HepG2 (cell line): ENCODE measurements around the gene CTAGE9. TPM values are rescaled to one million over a fixed set of nuclear protein-coding genes. Genes with fewer than 3 reads are reported as not detected.

Source experiments
- CREBL2 ChIP-seq: sonication (generic); formaldehyde crosslinking; IDR thresholded peaks from 2 replicates; pipeline ENCODE4 v1.8.1; 2023; ENCODE audit warnings: missing genetic modification reagents, mild to moderate bottlenecking, borderline replicate concordance
- EP300 ChIP-seq, 3 experiments: sonication (generic) in 1 of 3; formaldehyde crosslinking in 1 of 3; IDR thresholded peaks; 2 replicates each; pipeline versions ENCODE4 v1.5.1 to v1.6.1; 2011 to 2020; ENCODE audit warnings: low read depth in 2 of 3, low read length in 2 of 3, borderline replicate concordance in 1 of 3, improper control_type of control experiment in 1 of 3, mild to moderate bottlenecking in 1 of 3, missing genetic modification reagents in 1 of 3, moderate library complexity in 1 of 3
- HNF4G ChIP-seq, 2 experiments: sonication (generic) in 1 of 2; formaldehyde crosslinking in 1 of 2; IDR thresholded peaks; 2 replicates each; pipeline versions ENCODE4 v1.4.0 to v1.6.1; 2011 to 2020; ENCODE audit warnings: borderline replicate concordance in 2 of 2, low read depth in 2 of 2, mild to moderate bottlenecking in 2 of 2, low read length in 1 of 2, missing genetic modification reagents in 1 of 2, moderate library complexity in 1 of 2
- ISL2 ChIP-seq: sonication (generic); formaldehyde crosslinking; IDR thresholded peaks from 2 replicates; pipeline ENCODE4 v1.5.0; 2020; ENCODE audit warnings: missing genetic modification reagents
- KDM2A ChIP-seq: sonication (generic); formaldehyde crosslinking; IDR thresholded peaks from 2 replicates; pipeline ENCODE4 v1.4.0; 2020; ENCODE audit warnings: low read depth, missing genetic modification reagents, borderline replicate concordance
- MATR3 ChIP-seq: sonication (generic); formaldehyde crosslinking; IDR thresholded peaks from 2 replicates; pipeline ENCODE4 v1.4.0; 2020; ENCODE audit warnings: missing genetic modification reagents
- MIXL1 ChIP-seq: IDR thresholded peaks from 2 replicates; pipeline ENCODE4 v1.6.1; 2016
- MTERF4 ChIP-seq: sonication (generic); formaldehyde crosslinking; IDR thresholded peaks from 2 replicates; pipeline ENCODE4 v1.8.0; 2023; ENCODE audit warnings: mild to moderate bottlenecking, missing genetic modification reagents
- NFIC ChIP-seq: IDR thresholded peaks from 2 replicates; pipeline ENCODE4 v1.6.1; 2012; ENCODE audit warnings: mild to moderate bottlenecking, low read length, inconsistent platforms
- RNF2 ChIP-seq: fragments of 450-650 bp; conservative IDR thresholded peaks from 2 replicates; pipeline ENCODE4 v1.6.1; 2016; ENCODE audit warnings: low read depth
- RXRA ChIP-seq: sonication (generic); formaldehyde crosslinking; IDR thresholded peaks from 2 replicates; pipeline ENCODE4 v1.5.1; 2020; ENCODE audit warnings: missing genetic modification reagents
- SNAPC4 ChIP-seq: sonication (generic); formaldehyde crosslinking; IDR thresholded peaks from 2 replicates; pipeline ENCODE4 v1.4.0; 2020; ENCODE audit warnings: mild to moderate bottlenecking, missing genetic modification reagents
- SOX5 ChIP-seq: IDR thresholded peaks from 2 replicates; pipeline ENCODE4 v1.6.1; 2016; ENCODE audit warnings: borderline replicate concordance
- STAG1 ChIP-seq: sonication (generic); formaldehyde crosslinking; IDR thresholded peaks from 2 replicates; pipeline ENCODE4 v1.4.0; 2020; ENCODE audit warnings: missing genetic modification reagents
- TOE1 ChIP-seq: sonication (generic); formaldehyde crosslinking; IDR thresholded peaks from 2 replicates; pipeline ENCODE4 v1.4.0; 2020; ENCODE audit warnings: mild to moderate bottlenecking, missing genetic modification reagents
- TOPORS ChIP-seq: sonication (generic); formaldehyde crosslinking; IDR thresholded peaks from 2 replicates; pipeline ENCODE4 v1.8.0; 2023; ENCODE audit warnings: mild to moderate bottlenecking, missing genetic modification reagents
- ZFP62 ChIP-seq: sonication (generic); formaldehyde crosslinking; IDR thresholded peaks from 2 replicates; pipeline ENCODE4 v1.4.0; 2020; ENCODE audit warnings: missing genetic modification reagents
- ZKSCAN5 ChIP-seq: sonication (generic); formaldehyde crosslinking; IDR thresholded peaks from 2 replicates; pipeline ENCODE4 v1.5.1; 2020; ENCODE audit warnings: mild to moderate bottlenecking, missing genetic modification reagents
- ZNF232 ChIP-seq: sonication (generic); formaldehyde crosslinking; IDR thresholded peaks from 2 replicates; pipeline ENCODE4 v1.4.0; 2020; ENCODE audit warnings: missing genetic modification reagents, borderline replicate concordance
- ZNF296 ChIP-seq: sonication (generic); formaldehyde crosslinking; conservative IDR thresholded peaks from 2 replicates; pipeline ENCODE4 v1.5.0; 2020; ENCODE audit warnings: mild to moderate bottlenecking, missing genetic modification reagents
- ZNF558 ChIP-seq: sonication (generic); formaldehyde crosslinking; IDR thresholded peaks from 2 replicates; pipeline ENCODE4 v1.9.0; 2022; ENCODE audit warnings: mild to moderate bottlenecking, missing genetic modification reagents, borderline replicate concordance
- ZNF720 ChIP-seq: sonication (generic); formaldehyde crosslinking; IDR thresholded peaks from 2 replicates; pipeline ENCODE4 v1.4.0; 2020; ENCODE audit warnings: missing genetic modification reagents
- ZNF775 ChIP-seq: sonication (generic); formaldehyde crosslinking; IDR thresholded peaks from 2 replicates; pipeline ENCODE4 v1.4.0; 2020; ENCODE audit warnings: missing genetic modification reagents, mild to moderate bottlenecking, moderate library complexity, borderline replicate concordance
- polyA plus RNA-seq, 8 experiments: library from polyadenylated mRNA; depleted of rRNA in 3 of 8; stranded (reverse) in 7 of 8; unstranded in 1 of 8; fragments of >200 nt; fragmentation: Illumina TruSeq in 4 of 8; extraction: Trizol in 4 of 8; gene quantifications; 2 replicates each; pipeline versions ENCODE4 v1.2.1 to v1.2.3, GENCODE V29; 2011 to 2016; ENCODE audit warnings: low read depth in 4 of 8, missing spikeins in 1 of 8, mixed read lengths in 1 of 8; ENCODE audit not compliant: insufficient read depth in 1 of 8
- total RNA-seq, 5 experiments: library from RNA; depleted of rRNA; stranded (reverse); fragments of >200 nt; fragmentation: Illumina TruSeq; extraction: Trizol; gene quantifications; 2 replicates each; pipeline ENCODE4 v1.2.3, GENCODE V29; 2016; ENCODE audit warnings: low read depth in 1 of 5
- TF ChIP-seq, protein P1 (sequence below): sonication (generic); formaldehyde crosslinking; IDR thresholded peaks from 2 replicates; pipeline ENCODE4 v1.5.0; 2020; ENCODE audit warnings: missing genetic modification reagents, mild to moderate bottlenecking, borderline replicate concordance

CTAGE9 gene
- total and polyA plus RNA-seq, 2 of the 13 experiments (the other 11 are each of a cell fraction or from before 2014, with no cell fraction given): not detected

DNA sequence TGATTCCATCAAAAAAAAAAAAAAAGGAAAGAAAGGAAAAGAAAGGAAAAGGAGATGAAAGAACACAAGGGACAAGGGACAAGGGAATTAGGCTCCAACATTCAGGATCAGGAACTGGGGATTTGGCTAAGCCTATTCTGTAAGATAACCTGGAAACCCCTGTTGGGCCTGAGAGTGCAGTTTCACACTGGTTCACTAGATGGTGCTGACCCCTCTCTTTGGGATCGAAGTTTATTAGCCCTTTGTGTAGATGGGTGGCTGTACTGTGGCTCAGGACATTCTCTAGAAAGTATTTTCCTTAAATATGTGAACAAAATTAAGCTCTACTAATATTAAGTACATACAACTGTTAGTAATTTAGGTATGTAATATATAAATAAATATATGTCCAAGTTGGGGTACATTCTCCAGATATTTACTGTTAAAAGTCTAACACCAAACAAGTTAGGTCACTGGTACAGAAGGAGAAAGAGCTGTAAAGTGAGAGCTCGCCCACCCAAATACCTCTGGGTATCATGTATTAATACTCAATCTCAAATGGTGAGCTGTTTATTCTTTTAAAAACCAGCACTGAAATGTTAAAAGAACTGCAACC, 15.9 kb downstream of the CTAGE9 start (continued):
- TF ChIP-seq STAG1 (CRISPR knock-in tag) (peak; percentile 96), TOE1 (no peak), ZNF775 (CRISPR knock-in tag) (no peak), SNAPC4 (CRISPR knock-in tag) (no peak), RXRA (CRISPR knock-in tag) (no peak), ZNF296 (CRISPR knock-in tag) (no peak), KDM2A (CRISPR knock-in tag) (no peak), TOPORS (no peak), ZKSCAN5 (no peak), SOX5 (0 out of 2 replicates have a peak, but pooled peaks have one; percentile 9), CREBL2 (no peak), MATR3 (CRISPR knock-in tag) (no peak), HNF4G (IDR thresholded peaks at IDR 0.05; ENCODE audit: borderline replicate concordance, low read depth, low read length) (no peak), HNF4G (CRISPR knock-in tag; IDR thresholded peaks at IDR 0.05; ENCODE audit: borderline replicate concordance, low read depth) (no peak), ZNF232 (CRISPR knock-in tag) (no peak), ZNF558 (CRISPR knock-in tag) (no peak), ZFP62 (CRISPR knock-in tag) (no peak), EP300 (IDR thresholded peaks at IDR 0.05; ENCODE audit: low read depth in 2 of 2, low read length in 2 of 2) (no peak), EP300 (CRISPR knock-in tag; IDR thresholded peaks at IDR 0.05; ENCODE audit: borderline replicate concordance) (no peak), ISL2 (no peak), NFIC (no peak), ZNF720 (no peak), MTERF4 (CRISPR knock-in tag) (no peak), RNF2 (no peak), MIXL1 (CRISPR knock-in tag) (peak; percentile 93)
- TF ChIP-seq, protein P1, sequence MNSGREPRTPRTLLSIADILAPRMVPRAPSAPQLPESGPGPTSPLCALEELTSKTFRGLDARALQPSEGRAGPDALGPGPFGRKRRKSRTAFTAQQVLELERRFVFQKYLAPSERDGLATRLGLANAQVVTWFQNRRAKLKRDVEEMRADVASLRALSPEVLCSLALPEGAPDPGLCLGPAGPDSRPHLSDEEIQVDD (CRISPR knock-in tag): no peak
